Activated effector memory CD4-positive, alpha-beta T cell treated with Interleukin-2 at 50 U/mL for 16 hours (primary cell): ENCODE data around the gene SIM2.

ENCODE experiments used
- DNase-seq: peaks from one replicate; pipeline ENCODE4 v3.0.0-alpha.2; 2020

The SIM2 gene

DNA sequence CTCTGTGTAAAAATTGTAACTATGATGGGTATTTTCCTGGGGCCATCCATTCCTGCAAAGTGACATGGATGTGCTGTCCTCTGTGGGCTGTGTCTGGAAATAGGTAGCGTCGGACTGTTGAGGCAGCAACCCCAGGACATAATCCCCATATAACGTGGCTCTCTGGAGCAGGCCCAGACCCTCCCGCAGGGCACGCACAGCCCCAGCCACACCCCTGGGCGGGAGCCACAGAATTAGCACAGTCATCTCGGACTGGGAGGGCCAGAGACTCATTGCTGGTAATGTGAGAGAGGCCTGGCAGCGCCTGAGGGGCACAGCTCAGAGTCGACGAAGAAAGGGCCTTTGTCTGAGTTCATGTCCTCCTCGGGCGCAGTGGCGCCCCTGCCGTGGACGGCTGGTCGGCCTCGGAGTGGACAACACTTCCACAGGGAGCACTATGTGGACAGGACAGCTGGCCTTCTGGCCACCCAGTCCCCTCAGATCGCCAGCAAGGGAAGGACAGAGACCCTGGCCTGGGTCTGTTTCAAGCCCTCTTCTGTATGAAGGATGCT, 20.1 kb downstream of the SIM2 start:
- no peak for DNase-seq

DNA sequence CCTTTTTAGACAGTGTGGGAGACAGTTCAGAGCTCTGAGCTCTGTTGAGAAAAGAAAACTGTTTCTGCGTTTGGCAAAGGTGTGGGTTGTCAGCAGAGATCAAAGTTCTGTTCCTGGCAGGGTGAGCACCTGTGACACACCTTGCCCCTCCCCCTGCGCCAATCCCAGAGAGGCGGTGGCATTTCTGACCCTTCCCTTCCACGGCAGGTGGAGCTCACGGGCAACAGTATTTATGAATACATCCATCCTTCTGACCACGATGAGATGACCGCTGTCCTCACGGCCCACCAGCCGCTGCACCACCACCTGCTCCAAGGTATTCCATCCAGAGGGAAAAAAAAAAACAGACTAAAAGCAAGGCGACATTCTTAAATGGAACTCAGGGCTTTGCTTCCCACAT, 20.7 kb downstream of the SIM2 start:
- no peak for DNase-seq

DNA sequence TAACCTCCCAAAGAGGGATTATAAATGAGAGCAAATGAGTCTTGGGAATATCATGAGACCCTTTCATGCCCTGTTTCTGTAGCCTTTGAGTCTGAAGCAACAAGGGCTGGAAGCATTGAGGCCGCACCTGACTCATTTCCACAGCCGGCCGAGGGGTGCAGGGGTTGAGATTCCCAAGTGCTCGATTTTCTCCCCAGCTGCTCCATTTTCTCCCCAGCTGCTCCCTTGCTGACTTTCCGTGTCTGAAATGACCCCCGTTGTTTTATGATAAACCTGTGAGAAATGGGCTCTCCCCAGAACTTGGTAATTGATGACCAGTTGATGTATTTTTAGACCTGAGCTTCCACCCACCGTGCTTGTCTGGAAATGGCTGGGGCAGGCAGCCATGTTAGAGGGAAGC, 22.9 kb downstream of the SIM2 start:
- no peak for DNase-seq

GRCh38 chr21:36722370-36723368, 23.8 kb downstream of the SIM2 start:
- no peak for DNase-seq

DNA sequence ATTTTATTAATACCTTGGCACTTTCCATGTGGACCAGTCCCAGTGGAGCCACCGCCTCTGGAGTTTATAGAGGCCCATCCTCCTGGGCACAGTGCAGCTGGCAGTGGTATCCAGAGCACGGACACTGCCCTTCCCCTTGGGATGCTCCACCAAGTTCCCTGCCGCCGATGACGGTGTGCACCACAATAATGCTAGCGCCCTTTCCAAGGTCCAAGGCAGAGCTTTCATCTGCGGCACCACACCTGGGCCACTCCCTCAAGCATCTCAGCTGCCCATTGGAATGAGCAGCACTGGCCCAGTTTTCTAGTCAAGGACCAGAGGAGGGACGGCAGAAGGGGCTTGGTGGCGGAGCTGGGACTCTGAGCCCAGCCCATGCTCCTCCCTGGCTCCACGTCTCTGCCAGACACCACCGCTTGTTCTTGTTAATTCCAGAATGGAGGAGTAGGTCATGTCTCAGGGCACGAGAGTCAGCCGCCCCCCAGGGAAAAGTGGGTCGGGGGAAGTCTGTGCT, 24.5 kb downstream of the SIM2 start:
- no peak for DNase-seq

- no peak for DNase-seq
These were observed 25.7 kb downstream of the SIM2 start for GRCh38 chr21:36724660-36725059.

GRCh38 chr21:36725793-36726386, 27.0 kb downstream of the SIM2 start:
- DNase-seq: no peak

DNA sequence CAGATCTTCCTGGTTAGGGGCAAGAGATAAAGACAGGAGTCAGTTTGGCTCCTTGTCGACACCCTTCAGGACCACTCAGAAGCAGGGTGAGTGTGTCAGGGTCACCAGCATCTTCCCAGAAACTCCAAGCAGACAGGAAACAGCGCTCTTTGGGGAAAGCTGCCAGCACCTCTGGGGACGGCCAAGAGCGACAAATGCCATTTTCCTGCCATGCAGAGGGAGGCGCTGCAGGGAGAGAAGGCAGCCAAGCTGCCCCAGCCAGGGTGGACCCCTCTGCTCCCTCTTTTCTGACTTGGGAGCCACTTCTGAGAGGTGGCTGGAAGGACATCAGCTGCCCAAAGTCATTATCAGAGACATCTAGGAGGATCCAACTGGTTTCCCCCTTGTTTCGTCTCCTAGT, 29.0 kb downstream of the SIM2 start:
- no peak for DNase-seq

DNA sequence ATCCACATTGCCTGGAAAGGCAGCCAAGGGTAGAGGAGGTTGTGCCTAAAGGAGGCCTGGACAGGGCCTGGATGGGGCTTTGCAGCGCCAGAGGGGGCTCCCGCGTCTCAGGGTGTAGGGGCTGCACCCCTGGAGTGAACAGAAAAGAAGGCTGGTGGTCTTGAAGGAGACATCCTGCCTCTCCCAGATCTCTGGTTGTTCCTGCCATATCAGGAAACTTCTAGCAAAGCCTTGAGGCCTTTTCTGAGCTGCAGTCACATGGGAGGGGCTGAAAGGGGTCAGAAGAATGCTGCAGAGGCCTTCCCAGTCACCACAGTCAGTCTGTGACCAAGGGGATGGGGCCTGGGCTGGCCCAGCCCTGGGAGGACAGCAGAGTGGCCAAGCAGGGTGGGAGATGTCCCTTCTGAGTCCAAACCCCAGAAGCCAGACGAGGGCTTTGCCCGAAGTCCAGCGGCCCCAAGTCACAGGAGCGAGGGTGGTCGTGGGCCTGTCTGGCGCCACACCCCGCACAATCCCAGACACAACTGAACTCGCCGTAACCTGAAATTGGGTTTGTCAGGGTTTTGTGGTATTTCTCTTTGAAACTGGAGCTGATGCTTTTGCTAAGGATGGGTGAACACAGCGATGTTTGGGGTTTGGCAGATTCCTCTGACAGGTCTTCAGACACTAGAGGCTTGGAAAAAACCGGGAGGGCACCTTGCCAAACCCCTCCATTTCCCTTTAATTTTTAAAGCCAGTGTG, 29.6 kb downstream of the SIM2 start:
- DNase-seq: no peak

- no peak for DNase-seq
These were observed 30.5 kb downstream of the SIM2 start for GRCh38 chr21:36729310-36729970.

DNA sequence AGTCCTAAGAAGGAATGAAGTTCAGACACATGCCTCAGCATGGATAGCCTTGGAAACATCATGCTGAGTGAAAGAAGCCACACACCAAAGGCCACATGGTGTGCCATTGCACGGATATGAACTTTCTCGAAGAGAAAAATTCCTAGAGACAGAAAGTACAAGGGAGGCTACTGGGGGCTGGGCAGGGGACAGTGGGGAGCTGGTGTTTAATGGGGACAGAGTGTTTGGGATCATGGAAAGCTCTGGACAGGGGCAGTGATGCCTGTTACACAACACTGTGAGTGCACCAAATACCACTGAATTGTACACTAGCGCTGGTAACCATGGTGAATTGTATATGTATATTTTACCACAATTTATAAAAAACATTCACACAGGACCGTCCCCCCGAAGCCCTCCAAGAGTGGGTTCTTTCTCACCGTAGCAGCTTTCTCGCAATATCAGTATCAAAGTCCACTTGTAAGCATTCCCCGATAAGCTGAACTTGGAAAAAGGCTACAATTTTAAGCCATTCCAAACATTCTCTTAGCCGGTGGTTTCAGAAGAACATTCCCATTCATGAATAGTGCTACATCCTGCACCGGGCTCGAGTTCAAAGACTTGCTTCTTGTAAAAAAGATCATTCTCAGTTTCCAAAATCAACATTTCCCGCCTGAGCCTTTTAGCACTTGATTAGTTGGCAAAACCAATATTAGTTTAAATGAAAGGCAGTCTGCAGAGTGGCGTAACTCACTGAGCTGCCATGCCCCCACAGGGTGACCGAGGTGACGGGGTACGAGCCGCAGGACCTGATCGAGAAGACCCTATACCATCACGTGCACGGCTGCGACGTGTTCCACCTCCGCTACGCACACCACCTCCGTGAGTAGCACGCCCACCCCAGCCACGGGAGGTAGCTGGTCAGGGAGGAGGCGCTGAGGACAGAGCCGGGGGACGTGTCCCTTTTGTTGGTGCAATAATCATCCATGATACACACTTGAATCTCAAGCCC, 31.7 kb downstream of the SIM2 start:
- no peak for DNase-seq

DNA sequence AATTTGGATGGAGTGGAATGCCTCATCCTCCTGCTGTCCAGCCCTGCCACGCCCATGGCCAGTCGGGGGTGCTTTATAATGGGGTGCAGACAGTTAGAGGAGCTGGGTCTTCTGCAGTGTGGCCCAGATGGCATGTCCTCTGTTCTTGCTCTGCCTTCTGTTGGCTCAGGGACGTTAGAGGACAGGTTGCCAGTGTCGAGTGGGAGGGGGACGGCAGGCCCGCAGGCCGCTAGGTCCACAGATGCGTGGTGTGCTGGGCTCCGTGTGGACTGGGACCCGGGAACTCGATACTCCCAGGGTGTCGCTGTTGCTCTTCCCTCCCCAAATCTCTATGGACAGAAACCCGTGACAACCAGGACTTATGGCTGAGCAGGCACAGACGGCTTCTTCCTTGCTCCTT, 33.3 kb downstream of the SIM2 start:
- DNase-seq: no peak

DNA sequence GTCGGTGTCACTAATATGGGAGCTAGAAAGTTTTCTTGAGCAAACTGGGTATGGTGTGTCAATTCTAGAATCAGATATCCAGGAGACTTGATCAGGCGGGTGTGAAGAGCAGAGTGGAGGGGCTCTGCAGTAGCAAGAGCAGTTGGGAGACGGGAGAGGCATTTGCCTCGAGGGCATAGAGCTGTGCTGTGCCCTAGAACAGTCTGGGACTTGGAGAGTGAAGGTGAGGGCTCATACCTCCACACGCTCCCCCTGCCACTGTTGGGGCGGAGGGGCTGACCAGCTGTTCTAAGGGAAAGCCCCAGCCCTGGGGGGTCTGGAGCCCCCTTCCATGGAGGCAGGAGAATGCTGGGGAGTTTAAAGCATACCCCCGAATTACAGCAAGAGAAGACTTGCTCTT, 33.8 kb downstream of the SIM2 start:
- no peak for DNase-seq

GRCh38 chr21:36733857-36734256, 34.9 kb downstream of the SIM2 start:
- no peak for DNase-seq

DNA sequence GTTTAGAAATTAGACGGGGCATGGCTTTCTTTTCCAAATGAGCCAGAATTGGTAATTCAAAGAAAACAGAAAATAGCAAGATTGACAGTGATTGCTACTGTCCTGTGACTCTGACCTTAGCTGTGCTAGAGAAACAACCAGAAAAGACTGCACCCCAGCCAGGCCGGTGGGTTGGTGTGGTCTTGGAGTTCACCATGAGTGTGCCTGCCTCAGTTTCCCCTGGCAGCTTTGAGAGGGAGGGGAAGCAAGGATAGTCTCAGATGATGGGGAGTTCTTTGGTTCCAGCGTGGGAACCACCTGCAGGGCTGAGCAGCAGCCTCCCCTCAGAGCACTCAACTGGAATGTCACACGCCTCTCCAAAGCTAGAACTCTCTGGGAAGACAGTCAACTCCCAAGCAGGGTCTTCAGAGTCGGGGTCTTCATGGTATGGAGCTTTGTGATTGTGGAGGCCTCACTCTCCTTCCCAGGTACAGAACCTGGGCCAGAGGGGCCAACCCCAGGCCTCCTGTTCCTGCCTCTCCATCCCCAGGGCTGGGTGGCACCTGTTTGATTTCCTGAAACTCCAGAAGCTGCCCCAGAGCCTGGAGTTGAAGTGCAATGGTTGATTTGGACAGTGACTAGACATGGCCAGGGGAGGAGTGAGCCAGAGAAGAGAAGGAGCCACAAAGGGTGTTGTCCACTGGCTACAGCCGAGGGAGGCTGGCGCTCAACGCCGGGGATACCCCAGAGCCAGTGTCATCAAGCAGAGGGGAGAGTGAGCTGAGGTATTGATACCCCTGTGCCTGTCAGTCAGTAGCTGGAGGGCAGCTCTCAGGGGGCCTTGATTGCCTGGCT, 35.7 kb downstream of the SIM2 start:
- no peak for DNase-seq

DNA sequence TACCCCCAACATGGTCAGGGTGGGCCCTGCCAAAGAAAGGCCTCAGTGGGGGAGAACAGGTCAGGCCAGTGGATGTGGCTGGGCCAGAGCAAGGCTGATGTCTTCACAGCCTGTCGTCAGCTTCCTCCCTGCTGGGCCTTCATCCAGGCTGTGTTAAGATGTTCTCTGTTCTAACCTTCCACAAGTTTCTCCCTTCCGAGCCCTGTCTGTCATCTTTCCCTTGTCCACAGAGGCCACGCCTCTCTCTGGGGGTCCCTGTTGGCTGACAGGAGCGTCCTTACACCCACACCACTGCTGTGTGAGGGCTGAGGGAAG, 36.2 kb downstream of the SIM2 start:
- no peak for DNase-seq

- no peak for DNase-seq
These were observed 36.9 kb downstream of the SIM2 start for GRCh38 chr21:36735724-36736320.

DNA sequence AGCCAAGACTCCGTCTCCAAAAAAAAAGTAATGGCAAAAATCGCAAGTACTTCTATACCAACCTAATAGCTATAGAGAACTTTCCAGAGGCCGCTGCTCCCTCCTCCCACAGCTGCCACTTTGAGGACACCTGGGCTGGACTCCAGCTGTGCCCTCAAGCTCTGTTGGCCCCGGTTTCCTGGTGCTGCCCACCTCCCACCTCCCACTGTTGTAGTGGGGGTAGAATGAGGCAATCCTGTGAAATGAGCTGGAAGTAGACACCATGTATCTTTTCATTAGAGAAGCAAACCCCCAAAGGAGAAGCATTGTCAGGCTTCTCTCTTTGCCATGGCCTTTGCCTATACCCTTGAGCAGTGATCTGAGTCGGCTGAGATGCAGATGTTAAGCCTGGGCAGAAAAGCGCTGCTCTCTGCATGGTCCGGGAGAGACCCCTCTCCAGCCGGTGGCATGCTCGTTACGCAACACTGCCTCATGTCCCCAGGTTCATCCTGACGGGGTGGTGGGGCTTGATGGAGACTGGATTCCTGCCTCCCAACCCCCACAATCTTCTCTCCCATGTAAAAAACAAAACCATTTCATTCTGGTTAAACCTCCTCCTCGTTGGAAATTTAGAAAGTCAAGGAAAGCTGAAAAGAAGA, 39.7 kb downstream of the SIM2 start:
- DNase-seq: no peak

DNA sequence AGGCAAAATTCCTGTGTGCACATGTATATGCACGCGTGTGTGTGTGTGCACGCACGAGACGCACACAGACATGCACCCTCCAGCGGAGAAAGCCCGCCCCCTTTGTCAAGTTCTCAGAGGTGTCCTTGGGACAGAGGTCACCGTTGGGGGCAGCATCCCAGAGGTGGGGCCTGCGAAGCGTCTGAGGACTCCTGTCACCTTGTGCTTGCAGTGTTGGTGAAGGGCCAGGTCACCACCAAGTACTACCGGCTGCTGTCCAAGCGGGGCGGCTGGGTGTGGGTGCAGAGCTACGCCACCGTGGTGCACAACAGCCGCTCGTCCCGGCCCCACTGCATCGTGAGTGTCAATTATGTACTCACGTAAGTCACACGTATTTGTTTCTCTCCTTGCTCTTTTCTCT, 42.6 kb downstream of the SIM2 start:
- no peak for DNase-seq

- no peak for DNase-seq
These were observed 44.1 kb downstream of the SIM2 start for GRCh38 chr21:36743008-36743407.
